ENCODE data around the gene ABCA13.

Gene ABCA13

GRCh38 chr7:48452218-48452617, 281.0 kb downstream of the ABCA13 start:
- DNase-seq = no peak

- no peak for DNase-seq
Observed at GRCh38 chr7:48454750-48455192, 283.5 kb downstream of the ABCA13 start.

GRCh38 chr7:48455363-48455762, 284.1 kb downstream of the ABCA13 start:
- no peak for DNase-seq

GRCh38 chr7:48458701-48459524, 287.7 kb downstream of the ABCA13 start:
- DNase-seq = no peak

- DNase-seq = no peak
Observed at GRCh38 chr7:48466713-48467112, 295.5 kb downstream of the ABCA13 start.

- DNase-seq = no peak
Observed at GRCh38 chr7:48471196-48471595, 299.9 kb downstream of the ABCA13 start.

GRCh38 chr7:48472640-48473039, 301.4 kb downstream of the ABCA13 start:
- DNase-seq = no peak

- DNase-seq = no peak
Observed at GRCh38 chr7:48473205-48473865, 302.1 kb downstream of the ABCA13 start.

GRCh38 chr7:48481235-48481634, 310.0 kb downstream of the ABCA13 start:
- no peak for DNase-seq

- no peak for DNase-seq
Observed at GRCh38 chr7:48497521-48497920, 326.3 kb downstream of the ABCA13 start.

GRCh38 chr7:48502021-48502420, 330.8 kb downstream of the ABCA13 start:
- no peak for DNase-seq

- DNase-seq = no peak
Observed at GRCh38 chr7:48505051-48505450, 333.8 kb downstream of the ABCA13 start.

GRCh38 chr7:48505466-48505865, 334.2 kb downstream of the ABCA13 start:
- DNase-seq = no peak

GRCh38 chr7:48506569-48506968, 335.3 kb downstream of the ABCA13 start:
- DNase-seq = no peak

- DNase-seq = no peak
Observed at GRCh38 chr7:48511080-48511479, 339.8 kb downstream of the ABCA13 start.

GRCh38 chr7:48512892-48513291, 341.6 kb downstream of the ABCA13 start:
- DNase-seq = no peak

GRCh38 chr7:48515171-48515570, 343.9 kb downstream of the ABCA13 start:
- DNase-seq = no peak

- DNase-seq = no peak
Observed at GRCh38 chr7:48518092-48518491, 346.8 kb downstream of the ABCA13 start.

- DNase-seq = no peak
Observed at GRCh38 chr7:48522692-48523091, 351.4 kb downstream of the ABCA13 start.

GRCh38 chr7:48525736-48526732, 354.8 kb downstream of the ABCA13 start:
- no peak for DNase-seq

GRCh38 chr7:48528646-48529045, 357.4 kb downstream of the ABCA13 start:
- DNase-seq = no peak

GRCh38 chr7:48537561-48537960, 366.3 kb downstream of the ABCA13 start:
- no peak for DNase-seq

- DNase-seq = no peak
Observed at GRCh38 chr7:48540746-48541145, 369.5 kb downstream of the ABCA13 start.

Measured in stimulated activated CD4-positive, alpha-beta T cell treated with anti-CD3 and anti-CD28 coated beads, Interleukin-2, amount 100 ng/mL, for 48 hours (primary cell).